Measurements from ENCODE around the gene UTP4.

GRCh38 chr16:69131839-69132423 is 518 bp upstream of the UTP4 start:
- TF ChIP-seq CTCF (conservative IDR thresholded peaks at IDR 0.05; ENCODE audit: low read length) (no peak), EZH2phosphoT487 (IDR thresholded peaks at IDR 0.05; ENCODE audit: borderline replicate concordance, low read depth, low read length) (no peak)

All from OCI-LY7 (cell line).